IMR-90 (cell line): ENCODE data around the gene BRMS1. TPM values are rescaled to one million over a fixed set of nuclear protein-coding genes. Genes with fewer than 3 reads are reported as not detected.

ENCODE experiments used
- ATAC-seq: fragments of 200-7000 bp; cut with Tn5 transposase; 2 replicates; pipeline ENCODE4 v1.9.1; 2020; ENCODE audit warnings: low read depth, mild to moderate bottlenecking, moderate library complexity
- BruUV-seq: library from RNA; stranded (reverse); fragments of 400-500 nt; replicated peaks from 2 replicates; lab custom pipeline; 2021; lab: Mats Ljungman, UMichigan
- CTCF ChIA-PET: fragments of 300-600 bp; formaldehyde crosslinking; extraction: SDS; loops from one replicate; lab custom pipeline; 2021; ENCODE audit warnings: antibody characterized with exemption; lab: Yijun Ruan, JAX
- POLR2A ChIA-PET: fragments of 300-600 bp; sonication (Branson Sonifier 250); formaldehyde crosslinking; loops from one replicate; lab custom pipeline; 2022; ENCODE audit warnings: antibody characterized with exemption; ENCODE audit not compliant: unreplicated experiment; lab: Charles Lee
- DNase-seq: peaks from one replicate; pipeline ENCODE4 v3.0.0; 2013
- H2AFZ ChIP-seq: replicated peaks from 2 replicates; pipeline ENCODE3; 2013; ENCODE audit warnings: low read length, mild to moderate bottlenecking; ENCODE audit not compliant: poor library complexity
- H2AK5ac ChIP-seq: 2 replicates; pipeline ENCODE4 v1.6.1; 2013; ENCODE audit warnings: low read depth, low read length, inconsistent platforms
- H2AK9ac ChIP-seq: replicated peaks from 2 replicates; pipeline ENCODE3; 2013; ENCODE audit warnings: mild to moderate bottlenecking, low read depth, low read length, moderate library complexity; ENCODE audit not compliant: poor library complexity
- H2BK120ac ChIP-seq: 2 replicates; pipeline ENCODE4 v1.6.1; 2013; ENCODE audit warnings: low read depth, low read length, inconsistent platforms
- H2BK15ac ChIP-seq: 3 replicates; pipeline ENCODE4 v1.6.1; 2013; ENCODE audit warnings: low read depth, low read length, inconsistent platforms
- H2BK20ac ChIP-seq: 2 replicates; pipeline ENCODE4 v1.6.1; 2013; ENCODE audit warnings: low read depth, mild to moderate bottlenecking, inconsistent platforms, low read length, moderate library complexity
- H2BK5ac ChIP-seq: 2 replicates; pipeline ENCODE4 v1.6.1; 2013; ENCODE audit warnings: mild to moderate bottlenecking, low read depth, low read length, inconsistent platforms; ENCODE audit not compliant: poor library complexity, severe bottlenecking
- H3K14ac ChIP-seq: replicated peaks from 2 replicates; pipeline ENCODE4 v1.6.1; 2013; ENCODE audit warnings: low read depth, low read length, inconsistent platforms
- H3K18ac ChIP-seq: 2 replicates; pipeline ENCODE4 v1.6.1; 2013; ENCODE audit warnings: low read depth, low read length, control low read depth
- H3K23ac ChIP-seq: 2 replicates; pipeline ENCODE4 v1.6.1; 2013; ENCODE audit warnings: low read depth, low read length, inconsistent platforms
- H3K27ac ChIP-seq: 2 replicates; pipeline ENCODE4 v1.5.1; 2013; ENCODE audit warnings: mild to moderate bottlenecking, control low read depth, low read length; ENCODE audit not compliant: insufficient read depth
- H3K27me3 ChIP-seq: 2 replicates; pipeline ENCODE4 v1.6.1; 2013; ENCODE audit warnings: low read length; ENCODE audit not compliant: control insufficient read depth, insufficient read depth
- H3K36me3 ChIP-seq: 2 replicates; pipeline ENCODE4 v1.6.1; 2013; ENCODE audit warnings: low read length, mixed read lengths; ENCODE audit not compliant: control insufficient read depth, insufficient read depth
- H3K4ac ChIP-seq: 2 replicates; pipeline ENCODE4 v1.6.1; 2013; ENCODE audit warnings: low read depth, low read length, inconsistent platforms
- H3K4me1 ChIP-seq: 2 replicates; pipeline ENCODE4 v1.6.1; 2013; ENCODE audit warnings: low read length, mixed read lengths; ENCODE audit not compliant: control insufficient read depth, insufficient read depth
- H3K4me2 ChIP-seq: 2 replicates; pipeline ENCODE4 v1.6.1; 2013; ENCODE audit warnings: low read depth, mild to moderate bottlenecking, control low read depth, low read length, moderate library complexity
- H3K4me3 ChIP-seq: 2 replicates; pipeline ENCODE4 v1.5.1; 2013; ENCODE audit warnings: low read depth, mild to moderate bottlenecking, control low read depth, low read length, moderate library complexity; ENCODE audit not compliant: insufficient read depth
- H3K56ac ChIP-seq: 2 replicates; pipeline ENCODE4 v1.6.1; 2013; ENCODE audit warnings: low read length, inconsistent platforms; ENCODE audit not compliant: insufficient read depth; ENCODE audit errors: extremely low read depth
- H3K79me1 ChIP-seq, 2 experiments: 2 replicates each; pipeline ENCODE4 v1.6.1; 2013; ENCODE audit warnings: low read length in 2 of 2, inconsistent platforms in 1 of 2, low read depth in 1 of 2
- H3K9ac ChIP-seq: 2 replicates; pipeline ENCODE4 v1.6.1; 2013; ENCODE audit warnings: low read depth, low read length, control low read depth
- H3K9me1 ChIP-seq: 2 replicates; pipeline ENCODE4 v1.6.1; 2013; ENCODE audit warnings: low read length, inconsistent platforms; ENCODE audit not compliant: insufficient read depth
- H3K9me3 ChIP-seq: 2 replicates; pipeline ENCODE4 v1.6.1; 2013; ENCODE audit warnings: low read length; ENCODE audit not compliant: control insufficient read depth, insufficient read depth
- H4K20me1 ChIP-seq: 2 replicates; pipeline ENCODE4 v1.6.1; 2013; ENCODE audit warnings: low read length, inconsistent platforms; ENCODE audit not compliant: insufficient read depth
- H4K5ac ChIP-seq: 2 replicates; pipeline ENCODE4 v1.6.1; 2013; ENCODE audit warnings: mild to moderate bottlenecking, low read depth, low read length, control low read depth
- H4K8ac ChIP-seq, 2 experiments: 2 replicates each; pipeline ENCODE4 v1.6.1; 2013; ENCODE audit warnings: low read depth in 2 of 2, low read length in 2 of 2, control low read depth in 1 of 2, inconsistent platforms in 1 of 2
- H4K91ac ChIP-seq: 2 replicates; pipeline ENCODE4 v1.6.1; 2013; ENCODE audit warnings: low read depth, low read length, inconsistent platforms; ENCODE audit not compliant: insufficient read depth
- POLR2A ChIP-seq: IDR thresholded peaks from 2 replicates; pipeline ENCODE4 v1.6.1; 2012; ENCODE audit warnings: mild to moderate bottlenecking, low read depth, low read length
- RCOR1 ChIP-seq: IDR thresholded peaks from 2 replicates; pipeline ENCODE4 v1.6.1; 2012; ENCODE audit warnings: mild to moderate bottlenecking, low read length, improper control_type of control experiment; ENCODE audit not compliant: insufficient replicate concordance
- SMC3 ChIP-seq: fragments of 150-350 bp; IDR thresholded peaks from 2 replicates; pipeline ENCODE4 v1.6.1; 2016; ENCODE audit warnings: low read depth, mild to moderate bottlenecking, antibody characterized with exemption, low read length, moderate library complexity
- WGBS, 2 experiments: methylation state at CpG; one replicate each; pipeline versions ENCODE4 v1.1.5 to v1.1.7; 2013; ENCODE audit warnings: missing lambda C conversion rate in 2 of 2; ENCODE audit not compliant: insufficient read length in 1 of 2; ENCODE audit errors: extremely low coverage in 2 of 2; 5-methylcytosine and 5-hydroxymethylcytosine counted together
- dilution Hi-C: fragments of 300-500 bp; cut with HindIII; formaldehyde crosslinking; loops from one replicate; pipeline ENCODE4 v1.14.3; 2018; ENCODE audit warnings: low sequenced_read_pairs; ENCODE audit not compliant: unreplicated experiment
- in situ Hi-C: fragments of 300-500 bp; cut with MboI; formaldehyde crosslinking; loops from 3 replicates; pipeline ENCODE4 v1.14.3; 2019; ENCODE audit warnings: low sequenced_read_pairs, inconsistent platforms, mixed read lengths
- intact Hi-C: fragments of 100-400 bp; cut with micrococcal nuclease; formaldehyde crosslinking; loops from 2 replicates; pipeline ENCODE4 v1.10.0; 2022
- polyA plus RNA-seq, 3 experiments: library from polyadenylated mRNA; depleted of rRNA; stranded (reverse); fragments of >200 nt; gene quantifications; 2 replicates each; pipeline ENCODE4 v1.2.3, GENCODE V29; 2012; ENCODE audit warnings: low replicate concordance in 1 of 3
- total RNA-seq: library from RNA; depleted of rRNA; stranded (reverse); fragments of >200 nt; gene quantifications from 2 replicates; pipeline ENCODE4 v1.2.3, GENCODE V29; 2012

BRMS1 gene
- total and polyA plus RNA-seq, 2 of the 4 experiments (the other 2 are of a cell fraction), result 48.3 to 57.9 TPM

GRCh38 chr11:66293777-66294625 lies 50.9 kb downstream of the BRMS1 start:
- Histone ChIP-seq H2AFZ (no peak overlapping the region), H3K4me1 (peaks cover 4% of the 10 kb centered on the region; the same call in 1 of the 2 replicates), H3K9ac (no peak overlapping the region), H4K8ac (no peak overlapping the region), H3K23ac (no peak overlapping the region), H3K4me2 (no peak overlapping the region), H3K4me3 (no peak overlapping the region), H2AK9ac (no peak overlapping the region), H3K56ac (no peak overlapping the region), H4K91ac (no peak overlapping the region), H3K18ac (no peak overlapping the region), H3K36me3 (no peaks in the 10 kb centered on the region), H2BK120ac (no peak overlapping the region), H2BK15ac (no peak overlapping the region), H4K20me1 (no peaks in the 10 kb centered on the region), H3K14ac (no peak overlapping the region), H3K27ac (no peak overlapping the region), H3K79me1 (no peaks in the 10 kb centered on the region), H3K27me3 (peaks cover 53% of the 10 kb centered on the region), H2BK5ac (no peak overlapping the region), H4K5ac (no peak overlapping the region), H2BK20ac (no peak overlapping the region), H3K9me3 (no peaks in the 10 kb centered on the region), H2AK5ac (no peak overlapping the region), H3K9me1 (peaks cover 7% of the 10 kb centered on the region; the same call in 1 of the 2 replicates), H3K4ac (no peak overlapping the region)
- intact Hi-C loops, result no loop called here
- WGBS, 2 experiments, result 82% methylated on average over 12 of the region's 30 CpGs; no CpG with 5 or more reads in 1 of the 2 experiments
- in situ Hi-C loops, result no loop called here
- ChIA-PET CTCF (no interaction called here), POLR2A (no interaction called here)
- BruUV-seq, result no TSS peak
- no peak for TF ChIP-seq RCOR1
- no peak for TF ChIP-seq SMC3
- no peak for TF ChIP-seq POLR2A
- ATAC-seq, result no peak
- DNase-seq, result no peak
- dilution Hi-C loops, result no loop called here
